Peyer's patch (tissue), 4 donors: ENCODE data around the gene RBM44.

Source experiments
- CTCF ChIP-seq, 6 experiments: fragments of 450-650 bp in 4 of 6; fragments of 200-600 bp in 2 of 6; sonication (generic) in 1 of 6; IDR thresholded peaks; one replicate each; pipeline ENCODE4 v1.5.1; 2017 to 2019; ENCODE audit warnings: antibody characterized with exemption in 6 of 6, mild to moderate bottlenecking in 3 of 6, moderate library complexity in 1 of 6
- POLR2A ChIP-seq, 2 donors: fragments of 450-650 bp; IDR thresholded peaks; one replicate each; pipeline ENCODE4 v1.5.1; 2017; ENCODE audit warnings: antibody characterized with exemption in 2 of 2, mild to moderate bottlenecking in 2 of 2, moderate library complexity in 2 of 2

DNA sequence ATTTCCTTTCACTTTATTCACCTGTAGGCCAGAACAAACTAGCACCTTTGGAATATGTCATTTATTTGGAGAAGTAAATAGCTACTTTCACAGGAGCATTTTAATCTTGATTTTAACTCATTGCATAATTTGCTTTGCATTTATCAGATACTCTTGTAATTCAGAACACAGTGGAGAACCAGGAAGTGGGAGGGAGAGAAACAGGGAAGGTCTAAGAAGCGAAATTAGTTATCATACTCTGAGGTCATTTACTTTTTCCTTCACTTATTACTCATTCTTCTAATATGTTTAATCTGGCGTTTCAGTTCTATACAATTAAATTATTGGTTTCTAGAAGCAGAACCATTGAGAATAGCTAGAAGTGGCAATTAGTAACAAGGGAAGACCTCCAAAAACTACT, 20.7 kb downstream of the RBM44 start:
- TF ChIP-seq CTCF (IDR thresholded peaks at IDR 0.05) (no peak), POLR2A (IDR thresholded peaks at IDR 0.05) (no peak)
